Erythroblast (primary cell): ENCODE measurements around the gene MRLN.

Experiments
- DNase-seq, 2 experiments: peaks; one replicate each; lab custom pipeline; 2025; lab: John Stamatoyannopoulos, UW
- GATA1 ChIP-seq: IDR thresholded peaks from 2 replicates; pipeline ENCODE4 v1.6.1; 2011; ENCODE audit warnings: low read depth, mild to moderate bottlenecking, control low read depth, low read length, moderate library complexity
- POLR2A ChIP-seq: IDR thresholded peaks from 2 replicates; pipeline ENCODE4 v1.6.1; 2011; ENCODE audit warnings: mild to moderate bottlenecking, low read length

Gene MRLN

GRCh38 chr10:59724098-59724938 is 28.9 kb downstream of the MRLN start:
- TF ChIP-seq GATA1 (no peak), POLR2A (no peak)
- no peak for DNase-seq

DNA sequence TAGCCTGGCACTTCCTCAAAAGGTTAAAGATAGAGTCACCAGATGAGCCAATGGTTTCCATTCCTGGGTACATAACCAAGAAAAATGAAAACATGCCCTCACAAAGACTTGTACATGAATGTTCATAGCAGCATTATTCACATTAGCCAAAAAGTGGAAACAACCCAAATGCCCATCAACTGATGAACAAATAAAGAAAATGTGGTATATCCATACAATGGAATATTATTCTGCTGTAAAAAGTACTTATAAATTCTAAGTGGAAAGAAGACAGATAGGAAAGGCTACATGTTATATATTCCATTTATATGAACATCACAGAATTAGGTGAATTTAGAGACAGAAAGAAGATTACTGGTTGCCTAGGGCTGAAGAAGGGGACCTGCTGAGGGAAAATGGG is 32.9 kb downstream of the MRLN start:
- DNase-seq: no peak
- no peak for TF ChIP-seq POLR2A
- TF ChIP-seq GATA1: no peak

GRCh38 chr10:59719374-59719773 is 33.9 kb downstream of the MRLN start:
- TF ChIP-seq POLR2A: no peak
- TF ChIP-seq GATA1: no peak
- DNase-seq: no peak

GRCh38 chr10:59718257-59718656 is 35.0 kb downstream of the MRLN start:
- DNase-seq: peak in 1 of 2 experiments; percentile 15
- TF ChIP-seq POLR2A (no peak), GATA1 (no peak)

- TF ChIP-seq POLR2A (no peak), GATA1 (no peak)
- DNase-seq: peak; percentile 49 to 79
Observed at GRCh38 chr10:59713196-59713821, 39.9 kb downstream of the MRLN start.

DNA sequence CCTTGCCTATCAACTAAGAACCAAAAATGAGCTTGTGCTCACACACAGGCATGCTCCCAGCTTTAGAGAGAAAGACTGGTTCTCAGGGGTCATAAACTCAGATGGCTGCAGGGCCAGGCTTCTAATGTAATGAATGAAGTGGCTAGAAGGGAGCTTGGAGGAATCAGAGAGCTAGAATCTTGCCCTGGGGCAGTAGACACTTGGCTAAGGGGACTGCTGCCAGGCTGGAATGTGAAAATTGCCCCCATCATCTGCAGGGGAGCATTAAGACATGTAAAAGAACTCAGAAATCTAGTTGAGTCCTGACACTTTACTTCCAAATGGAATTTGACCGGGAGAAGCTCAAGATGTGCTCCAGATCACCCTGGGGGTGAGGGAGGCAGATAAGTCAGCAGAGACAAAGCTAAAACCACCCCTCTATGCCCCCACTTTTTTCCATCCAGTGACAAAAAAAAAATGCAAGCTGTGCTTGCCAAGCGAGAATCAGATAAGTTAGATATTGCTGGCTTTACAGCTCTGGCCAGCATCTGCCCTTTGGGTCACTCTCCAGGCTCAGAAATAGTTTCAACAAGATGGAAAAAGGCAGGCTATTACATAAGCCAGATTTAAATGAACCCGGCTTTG is 41.3 kb downstream of the MRLN start:
- TF ChIP-seq POLR2A: no peak
- no peak for TF ChIP-seq GATA1
- peak in 1 of 2 experiments; percentile 27 for DNase-seq

- DNase-seq: peak; percentile 60
- no peak for TF ChIP-seq GATA1
Observed at GRCh38 chr10:59709395-59710125, 43.7 kb downstream of the MRLN start, which contains the start of gene SLC16A9. SLC16A9 (minus strand) TSS chr10:59709850; CDS start chr10:59684291, 25,559 bp downstream.

DNA sequence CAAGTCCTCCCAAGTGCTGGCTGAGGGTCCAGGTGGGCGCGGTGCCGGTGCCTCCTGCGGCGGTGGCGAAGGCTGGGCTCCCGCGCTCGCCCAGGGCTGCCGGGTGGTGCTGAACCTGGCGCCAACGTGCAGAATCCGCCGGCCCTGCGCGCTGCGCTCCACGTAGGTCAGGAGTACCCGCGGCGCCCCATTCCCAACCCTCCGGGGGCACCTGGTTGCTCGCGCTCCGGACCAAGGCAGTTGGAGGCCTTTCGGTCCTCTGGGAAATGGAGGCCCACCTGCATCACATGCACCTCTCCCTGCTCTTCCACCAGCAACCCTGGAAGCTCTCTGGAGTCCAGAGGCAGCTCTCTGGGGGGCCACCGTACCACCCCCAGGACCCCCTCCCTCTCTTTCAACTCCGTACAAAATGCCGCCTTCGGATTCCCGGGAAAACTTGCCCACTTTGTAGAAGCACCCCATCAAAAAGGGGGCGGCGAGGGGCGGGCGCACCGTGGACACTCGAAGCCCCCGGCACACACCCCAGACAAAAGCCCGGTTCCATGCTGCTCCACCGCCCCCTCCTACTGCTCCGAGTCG is 44.4 kb downstream of the MRLN start:
- DNase-seq: peak; percentile 27 to 36
- TF ChIP-seq POLR2A: no peak
- TF ChIP-seq GATA1: no peak

- DNase-seq: no peak
- TF ChIP-seq POLR2A (no peak), GATA1 (no peak)
Observed at GRCh38 chr10:59706851-59707797, 46.1 kb downstream of the MRLN start.

- no peak for TF ChIP-seq GATA1
- no peak for TF ChIP-seq POLR2A
- DNase-seq: no peak
Observed at GRCh38 chr10:59705931-59706330, 47.3 kb downstream of the MRLN start.

DNA sequence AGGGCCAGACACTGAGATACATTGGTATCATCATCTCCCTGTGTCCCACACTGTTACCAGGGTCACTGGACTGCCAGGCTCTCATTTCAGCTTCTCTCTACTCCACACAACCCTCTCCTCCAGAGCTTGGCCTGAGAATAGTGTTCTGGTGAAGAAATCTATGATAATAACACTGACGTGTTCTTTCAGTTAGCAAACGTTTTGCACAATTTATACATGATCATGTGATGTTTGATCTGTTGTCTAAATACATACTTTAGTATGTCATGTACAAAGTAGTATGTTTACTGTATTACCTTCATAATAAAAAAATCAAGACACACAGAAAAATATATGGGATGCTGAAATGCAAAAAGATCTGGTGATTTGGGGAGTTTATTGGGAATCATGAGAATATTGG is 48.6 kb downstream of the MRLN start:
- TF ChIP-seq POLR2A: no peak
- no peak for TF ChIP-seq GATA1
- no peak for DNase-seq

DNA sequence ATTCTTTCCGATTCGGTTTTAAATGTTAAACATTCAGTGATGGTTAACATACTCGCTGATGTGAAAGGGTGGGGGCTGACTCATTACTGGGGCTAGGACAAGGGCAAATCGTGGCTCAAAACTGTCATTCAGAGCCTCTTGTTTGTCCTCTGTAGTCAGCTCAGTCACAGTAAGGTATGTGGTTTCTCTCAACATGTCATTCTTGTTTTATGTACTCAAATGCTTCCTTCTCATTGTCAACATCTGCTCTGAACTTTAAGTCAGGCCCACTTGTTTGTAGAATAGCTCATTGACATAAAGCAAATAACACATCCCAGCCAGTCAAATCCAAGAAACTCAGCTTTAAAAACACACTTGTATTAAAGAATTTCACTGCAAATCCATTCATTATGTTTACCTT is 50.9 kb downstream of the MRLN start:
- TF ChIP-seq GATA1 (no peak), POLR2A (no peak)
- DNase-seq: no peak
